ENCODE results near the gene ULK1. TPM values are rescaled to one million over a fixed set of nuclear protein-coding genes. Genes with fewer than 3 reads are reported as not detected.

ULK1 gene
- total and polyA plus RNA-seq, 4 donors, result 15.4 to 32.8 (median 22.8) TPM

GRCh38 chr12:131862994-131863710, 31.3 kb upstream of the ULK1 start:
- Histone ChIP-seq H3K27ac (ENCODE audit: low read depth in 1 of 2, low read length in 1 of 2) (no peak overlapping the region), H3K36me3 (ENCODE audit: control insufficient read depth in 4 of 4, insufficient read depth in 4 of 4, low read length in 4 of 4) (no peaks in the 10 kb centered on the region), H3K4me1 (ENCODE audit: control insufficient read depth in 5 of 5, insufficient read depth in 5 of 5, low read length in 5 of 5) (peaks cover 0 to 8% (median 0%) of the 10 kb centered on the region in 5 donors), H3K9ac (ENCODE audit: insufficient read depth in 1 of 2, low read length in 2 of 2) (no peak overlapping the region), H3K4me3 (no peak overlapping the region), H3K9me3 (ENCODE audit: control insufficient read depth in 4 of 4, insufficient read depth in 3 of 4, low read length in 3 of 4) (peaks cover 0 to 1% (median 0%) of the 10 kb centered on the region in 4 donors), H3K27me3 (ENCODE audit: control insufficient read depth in 3 of 3, insufficient read depth in 3 of 3, low read length in 2 of 3) (peaks cover 0 to 2% (median 0%) of the 10 kb centered on the region in 3 donors)
- DNase-seq (peak in 1 of 3 donors; percentile 32), ATAC-seq (ENCODE audit: insufficient read depth, low FRiP score) (no peak)
- no peak for TF ChIP-seq CTCF (IDR thresholded peaks at IDR 0.05; ENCODE audit: control extremely low read depth, extremely low read depth)
- 45 to 50% methylated on average over 18 to 20 of the region's 20 CpGs for WGBS, 2 donors

- ATAC-seq (ENCODE audit: insufficient read depth, low FRiP score) (no peak), DNase-seq (no peak)
- H3K4me1 ChIP-seq (ENCODE audit: control insufficient read depth in 5 of 5, insufficient read depth in 5 of 5, low read length in 5 of 5), result peaks cover 0 to 8% (median 0%) of the 10 kb centered on the region in 5 donors
- H3K4me3 ChIP-seq, result no peak overlapping the region
- H3K27me3 ChIP-seq (ENCODE audit: control insufficient read depth in 3 of 3, insufficient read depth in 3 of 3, low read length in 2 of 3), result peaks cover 0 to 2% (median 0%) of the 10 kb centered on the region in 3 donors
- H3K9me3 ChIP-seq (ENCODE audit: control insufficient read depth in 4 of 4, insufficient read depth in 3 of 4, low read length in 3 of 4), result peaks cover 0 to 1% (median 0%) of the 10 kb centered on the region in 4 donors
- 78 to 87% methylated on average over 24 of the region's 24 CpGs for WGBS, 2 donors
- no peak overlapping the region for H3K9ac ChIP-seq (ENCODE audit: insufficient read depth in 1 of 2, low read length in 2 of 2)
- H3K36me3 ChIP-seq (ENCODE audit: control insufficient read depth in 4 of 4, insufficient read depth in 4 of 4, low read length in 4 of 4), result no peaks in the 10 kb centered on the region
- TF ChIP-seq CTCF (IDR thresholded peaks at IDR 0.05; ENCODE audit: control extremely low read depth, extremely low read depth), result no peak
- no peak overlapping the region for H3K27ac ChIP-seq (ENCODE audit: low read depth in 1 of 2, low read length in 1 of 2)
These were observed 30.6 kb upstream of the ULK1 start for GRCh38 chr12:131863711-131864396.

GRCh38 chr12:131864469-131864868, 30.0 kb upstream of the ULK1 start:
- 89 to 90% methylated on average over 8 of the region's 8 CpGs for WGBS, 2 donors
- ATAC-seq (ENCODE audit: insufficient read depth, low FRiP score) (no peak), DNase-seq (no peak)
- Histone ChIP-seq H3K9me3 (ENCODE audit: control insufficient read depth in 4 of 4, insufficient read depth in 3 of 4, low read length in 3 of 4) (peaks cover 0 to 1% (median 0%) of the 10 kb centered on the region in 4 donors), H3K4me3 (no peak overlapping the region), H3K4me1 (ENCODE audit: control insufficient read depth in 5 of 5, insufficient read depth in 5 of 5, low read length in 5 of 5) (peaks cover 0 to 8% (median 0%) of the 10 kb centered on the region in 5 donors), H3K27ac (ENCODE audit: low read depth in 1 of 2, low read length in 1 of 2) (no peak overlapping the region), H3K27me3 (ENCODE audit: control insufficient read depth in 3 of 3, insufficient read depth in 3 of 3, low read length in 2 of 3) (peaks cover 0 to 2% (median 0%) of the 10 kb centered on the region in 3 donors), H3K9ac (ENCODE audit: insufficient read depth in 1 of 2, low read length in 2 of 2) (no peak overlapping the region), H3K36me3 (ENCODE audit: control insufficient read depth in 4 of 4, insufficient read depth in 4 of 4, low read length in 4 of 4) (no peaks in the 10 kb centered on the region)
- no peak for TF ChIP-seq CTCF (IDR thresholded peaks at IDR 0.05; ENCODE audit: control extremely low read depth, extremely low read depth)
